ENCODE results near the gene TWIST2. TPM values are rescaled to one million over a fixed set of nuclear protein-coding genes. Genes with fewer than 3 reads are reported as not detected.
A peak's percentile ranks its signal among the peaks of the same experiment; 100 is the strongest.

The TWIST2 gene
- total and polyA plus RNA-seq, 7 experiments from 2014 or later, result not detected

GRCh38 chr2:238902285-238902684, 54.4 kb downstream of the TWIST2 start:
- Mint-ChIP-seq H3K27me3 (peaks cover 0 to 23% (median 13%) of the 10 kb centered on the region in 5 donors), H3K4me3 (no peak overlapping the region), H3K36me3 (no peaks in the 10 kb centered on the region), H3K27ac (no peak overlapping the region), H3K9me3 (peaks cover 0 to 5% (median 0%) of the 10 kb centered on the region in 11 donors), H3K4me1 (no peaks in the 10 kb centered on the region)
- ATAC-seq (no peak), DNase-seq (no peak)
- POLR2A ChIA-PET, result no interaction called here
- CTCF ChIA-PET, result no interaction called here
- H3K4me1 ChIP-seq (ENCODE audit: control insufficient read depth in 2 of 2, insufficient read depth in 2 of 2, low read length in 2 of 2), result no peaks in the 10 kb centered on the region
- H3K27ac ChIP-seq (ENCODE audit: low read depth, low read length), result no peak overlapping the region
- no peaks in the 10 kb centered on the region for H3K9me3 ChIP-seq (ENCODE audit: control insufficient read depth in 2 of 3, low read length in 3 of 3)
- no peak overlapping the region for H3K4me3 ChIP-seq (ENCODE audit: low read length)
- H3K36me3 ChIP-seq (ENCODE audit: control insufficient read depth in 2 of 3, insufficient read depth in 3 of 3, low read length in 3 of 3), result no peaks in the 10 kb centered on the region
- intact Hi-C loops (cut with micrococcal nuclease), result no loop called here
- H3K27me3 ChIP-seq (ENCODE audit: control insufficient read depth in 2 of 2, insufficient read depth in 2 of 2, low read length in 2 of 2), result no peaks in the 10 kb centered on the region

GRCh38 chr2:238903141-238903540, 55.3 kb downstream of the TWIST2 start:
- no peak overlapping the region for H3K4me3 Mint-ChIP-seq
- CTCF ChIA-PET, result no interaction called here
- H3K9me3 ChIP-seq (ENCODE audit: control insufficient read depth in 2 of 3, low read length in 3 of 3), result no peaks in the 10 kb centered on the region
- no peaks in the 10 kb centered on the region for H3K4me1 ChIP-seq (ENCODE audit: control insufficient read depth in 2 of 2, insufficient read depth in 2 of 2, low read length in 2 of 2)
- H3K9me3 Mint-ChIP-seq, result peaks cover 0 to 5% (median 0%) of the 10 kb centered on the region in 11 donors
- no peak overlapping the region for H3K27ac Mint-ChIP-seq
- H3K27me3 Mint-ChIP-seq, result peaks cover 0 to 23% (median 11%) of the 10 kb centered on the region in 5 donors
- no peak for ATAC-seq
- intact Hi-C loops (cut with micrococcal nuclease), result no loop called here
- no peaks in the 10 kb centered on the region for H3K36me3 ChIP-seq (ENCODE audit: control insufficient read depth in 2 of 3, insufficient read depth in 3 of 3, low read length in 3 of 3)
- no peaks in the 10 kb centered on the region for H3K4me1 Mint-ChIP-seq
- H3K27me3 ChIP-seq (ENCODE audit: control insufficient read depth in 2 of 2, insufficient read depth in 2 of 2, low read length in 2 of 2), result no peaks in the 10 kb centered on the region
- DNase-seq, result no peak
- H3K27ac ChIP-seq (ENCODE audit: low read depth, low read length), result no peak overlapping the region
- no peak overlapping the region for H3K4me3 ChIP-seq (ENCODE audit: low read length)
- no peaks in the 10 kb centered on the region for H3K36me3 Mint-ChIP-seq
- POLR2A ChIA-PET, result no interaction called here

GRCh38 chr2:238904177-238904576, 56.3 kb downstream of the TWIST2 start:
- peaks cover 0 to 5% (median 0%) of the 10 kb centered on the region in 11 donors for H3K9me3 Mint-ChIP-seq
- no peaks in the 10 kb centered on the region for H3K4me1 Mint-ChIP-seq
- H3K27me3 Mint-ChIP-seq, result peaks cover 0 to 19% (median 9%) of the 10 kb centered on the region in 5 donors
- no peak overlapping the region for H3K27ac Mint-ChIP-seq
- Histone ChIP-seq H3K4me1 (ENCODE audit: control insufficient read depth in 2 of 2, insufficient read depth in 2 of 2, low read length in 2 of 2) (no peaks in the 10 kb centered on the region), H3K27ac (ENCODE audit: low read depth, low read length) (no peak overlapping the region), H3K27me3 (ENCODE audit: control insufficient read depth in 2 of 2, insufficient read depth in 2 of 2, low read length in 2 of 2) (no peaks in the 10 kb centered on the region), H3K4me3 (ENCODE audit: low read length) (no peak overlapping the region), H3K9me3 (ENCODE audit: control insufficient read depth in 2 of 3, low read length in 3 of 3) (no peaks in the 10 kb centered on the region), H3K36me3 (ENCODE audit: control insufficient read depth in 2 of 3, insufficient read depth in 3 of 3, low read length in 3 of 3) (no peaks in the 10 kb centered on the region)
- no peaks in the 10 kb centered on the region for H3K36me3 Mint-ChIP-seq
- no peak overlapping the region for H3K4me3 Mint-ChIP-seq
- ChIA-PET CTCF (no interaction called here), POLR2A (no interaction called here)
- ATAC-seq (no peak), DNase-seq (no peak)
- intact Hi-C loops (cut with micrococcal nuclease), result no loop called here

GRCh38 chr2:238904716-238905115, 56.8 kb downstream of the TWIST2 start:
- CTCF ChIA-PET, result no interaction called here
- no peaks in the 10 kb centered on the region for H3K4me1 Mint-ChIP-seq
- peaks cover 0 to 5% (median 0%) of the 10 kb centered on the region in 11 donors for H3K9me3 Mint-ChIP-seq

GRCh38 chr2:238905224-238905623, 57.3 kb downstream of the TWIST2 start:
- Mint-ChIP-seq H3K27me3 (peaks cover 0 to 16% (median 5%) of the 10 kb centered on the region in 5 donors), H3K36me3 (no peaks in the 10 kb centered on the region), H3K4me1 (peaks cover 0 to 1% (median 0%) of the 10 kb centered on the region in 7 donors), H3K4me3 (no peak overlapping the region), H3K27ac (no peak overlapping the region), H3K9me3 (peaks cover 0 to 5% (median 0%) of the 10 kb centered on the region in 11 donors)
- H3K4me3 ChIP-seq (ENCODE audit: low read length), result no peak overlapping the region
- POLR2A ChIA-PET, result no interaction called here
- no peaks in the 10 kb centered on the region for H3K36me3 ChIP-seq (ENCODE audit: control insufficient read depth in 2 of 3, insufficient read depth in 3 of 3, low read length in 3 of 3)
- intact Hi-C loops (cut with micrococcal nuclease), result no loop called here
- H3K9me3 ChIP-seq (ENCODE audit: control insufficient read depth in 2 of 3, low read length in 3 of 3), result no peaks in the 10 kb centered on the region
- DNase-seq (no peak), ATAC-seq (no peak)
- H3K27me3 ChIP-seq (ENCODE audit: control insufficient read depth in 2 of 2, insufficient read depth in 2 of 2, low read length in 2 of 2), result no peaks in the 10 kb centered on the region
- H3K27ac ChIP-seq (ENCODE audit: low read depth, low read length), result no peak overlapping the region
- CTCF ChIA-PET, result no interaction called here
- H3K4me1 ChIP-seq (ENCODE audit: control insufficient read depth in 2 of 2, insufficient read depth in 2 of 2, low read length in 2 of 2), result no peaks in the 10 kb centered on the region

More at GRCh38 chr2:238904716-238905115, 56.8 kb downstream of the TWIST2 start:
- DNase-seq (no peak), ATAC-seq (no peak)
- intact Hi-C loops (cut with micrococcal nuclease), result no loop called here
- H3K4me3 Mint-ChIP-seq, result no peak overlapping the region
- POLR2A ChIA-PET, result no interaction called here
- H3K27me3 ChIP-seq (ENCODE audit: control insufficient read depth in 2 of 2, insufficient read depth in 2 of 2, low read length in 2 of 2), result no peaks in the 10 kb centered on the region
- no peak overlapping the region for H3K27ac ChIP-seq (ENCODE audit: low read depth, low read length)
- H3K27ac Mint-ChIP-seq, result no peak overlapping the region
- H3K4me1 ChIP-seq (ENCODE audit: control insufficient read depth in 2 of 2, insufficient read depth in 2 of 2, low read length in 2 of 2), result no peaks in the 10 kb centered on the region
- H3K36me3 ChIP-seq (ENCODE audit: control insufficient read depth in 2 of 3, insufficient read depth in 3 of 3, low read length in 3 of 3), result no peaks in the 10 kb centered on the region
- H3K9me3 ChIP-seq (ENCODE audit: control insufficient read depth in 2 of 3, low read length in 3 of 3), result no peaks in the 10 kb centered on the region
- no peaks in the 10 kb centered on the region for H3K36me3 Mint-ChIP-seq
- H3K27me3 Mint-ChIP-seq, result peaks cover 0 to 17% (median 5%) of the 10 kb centered on the region in 5 donors
- no peak overlapping the region for H3K4me3 ChIP-seq (ENCODE audit: low read length)

- H3K36me3 ChIP-seq (ENCODE audit: control insufficient read depth in 2 of 3, insufficient read depth in 3 of 3, low read length in 3 of 3), result no peaks in the 10 kb centered on the region
- intact Hi-C loops (cut with micrococcal nuclease), result no loop called here
- DNase-seq (no peak), ATAC-seq (no peak)
- H3K9me3 Mint-ChIP-seq, result peaks cover 0 to 5% (median 0%) of the 10 kb centered on the region in 11 donors
- ChIA-PET CTCF (no interaction called here), POLR2A (no interaction called here)
- no peak overlapping the region for H3K4me3 Mint-ChIP-seq
- H3K27ac ChIP-seq (ENCODE audit: low read depth, low read length), result no peak overlapping the region
- H3K4me1 Mint-ChIP-seq, result peaks cover 0 to 1% (median 0%) of the 10 kb centered on the region in 7 donors
- H3K27ac Mint-ChIP-seq, result no peak overlapping the region
- no peaks in the 10 kb centered on the region for H3K27me3 ChIP-seq (ENCODE audit: control insufficient read depth in 2 of 2, insufficient read depth in 2 of 2, low read length in 2 of 2)
- no peaks in the 10 kb centered on the region for H3K4me1 ChIP-seq (ENCODE audit: control insufficient read depth in 2 of 2, insufficient read depth in 2 of 2, low read length in 2 of 2)
- H3K9me3 ChIP-seq (ENCODE audit: control insufficient read depth in 2 of 3, low read length in 3 of 3), result no peaks in the 10 kb centered on the region
- H3K27me3 Mint-ChIP-seq, result peaks cover 0 to 15% (median 5%) of the 10 kb centered on the region in 5 donors
- no peak overlapping the region for H3K4me3 ChIP-seq (ENCODE audit: low read length)
- H3K36me3 Mint-ChIP-seq, result no peaks in the 10 kb centered on the region
Observed at GRCh38 chr2:238905644-238906043, 57.8 kb downstream of the TWIST2 start.

- no peak overlapping the region for H3K27ac ChIP-seq (ENCODE audit: low read depth, low read length)
- ATAC-seq, result no peak
- H3K36me3 ChIP-seq (ENCODE audit: control insufficient read depth in 2 of 3, insufficient read depth in 3 of 3, low read length in 3 of 3), result no peaks in the 10 kb centered on the region
- Mint-ChIP-seq H3K4me1 (peaks cover 0 to 1% (median 0%) of the 10 kb centered on the region in 7 donors), H3K9me3 (peaks cover 0 to 5% (median 0%) of the 10 kb centered on the region in 11 donors), H3K27ac (peak overlapping the region in 2 of 9 donors; percentile 19 to 41), H3K36me3 (no peaks in the 10 kb centered on the region), H3K4me3 (no peak overlapping the region), H3K27me3 (peaks cover 0 to 12% (median 4%) of the 10 kb centered on the region in 5 donors)
- no peak for DNase-seq
- ChIA-PET POLR2A (no interaction called here), CTCF (no interaction called here)
- H3K4me1 ChIP-seq (ENCODE audit: control insufficient read depth in 2 of 2, insufficient read depth in 2 of 2, low read length in 2 of 2), result no peaks in the 10 kb centered on the region
- no peaks in the 10 kb centered on the region for H3K27me3 ChIP-seq (ENCODE audit: control insufficient read depth in 2 of 2, insufficient read depth in 2 of 2, low read length in 2 of 2)
- intact Hi-C loops (cut with micrococcal nuclease), result no loop called here
- H3K4me3 ChIP-seq (ENCODE audit: low read length), result no peak overlapping the region
- no peaks in the 10 kb centered on the region for H3K9me3 ChIP-seq (ENCODE audit: control insufficient read depth in 2 of 3, low read length in 3 of 3)
Observed at GRCh38 chr2:238906254-238906935, 58.5 kb downstream of the TWIST2 start.
